Duodenal mucosa (tissue), 2 donors: ENCODE measurements around the gene CDC73.
A peak's percentile ranks its signal among the peaks of the same experiment; 100 is the strongest.

Experiments
- H3K27ac ChIP-seq: one replicate; pipeline ENCODE4 v1.7.0; 2013; ENCODE audit warnings: low read depth, low read length
- H3K27me3 ChIP-seq, 2 donors: one replicate each; pipeline ENCODE4 v1.7.0; 2013; ENCODE audit warnings: low read length in 2 of 2, control low read depth in 1 of 2; ENCODE audit not compliant: insufficient read depth in 2 of 2, control insufficient read depth in 1 of 2
- H3K36me3 ChIP-seq, 2 donors: one replicate each; pipeline ENCODE4 v1.7.0; 2013; ENCODE audit warnings: low read length in 2 of 2, control low read depth in 1 of 2; ENCODE audit not compliant: insufficient read depth in 2 of 2, control insufficient read depth in 1 of 2
- H3K4me1 ChIP-seq, 2 donors: one replicate each; pipeline ENCODE4 v1.7.0; 2013; ENCODE audit warnings: low read length in 2 of 2, control low read depth in 1 of 2; ENCODE audit not compliant: insufficient read depth in 2 of 2, control insufficient read depth in 1 of 2
- H3K4me3 ChIP-seq, 2 donors: one replicate each; pipeline ENCODE4 v1.7.0; 2013; ENCODE audit warnings: low read length in 2 of 2, low read depth in 1 of 2
- H3K9ac ChIP-seq, 2 donors: one replicate each; pipeline ENCODE4 v1.7.0; 2013; ENCODE audit warnings: low read length in 2 of 2, low read depth in 1 of 2
- H3K9me3 ChIP-seq, 2 donors: one replicate each; pipeline ENCODE4 v1.7.0; 2013; ENCODE audit warnings: low read length in 2 of 2, control low read depth in 1 of 2; ENCODE audit not compliant: control insufficient read depth in 1 of 2

The CDC73 gene

DNA sequence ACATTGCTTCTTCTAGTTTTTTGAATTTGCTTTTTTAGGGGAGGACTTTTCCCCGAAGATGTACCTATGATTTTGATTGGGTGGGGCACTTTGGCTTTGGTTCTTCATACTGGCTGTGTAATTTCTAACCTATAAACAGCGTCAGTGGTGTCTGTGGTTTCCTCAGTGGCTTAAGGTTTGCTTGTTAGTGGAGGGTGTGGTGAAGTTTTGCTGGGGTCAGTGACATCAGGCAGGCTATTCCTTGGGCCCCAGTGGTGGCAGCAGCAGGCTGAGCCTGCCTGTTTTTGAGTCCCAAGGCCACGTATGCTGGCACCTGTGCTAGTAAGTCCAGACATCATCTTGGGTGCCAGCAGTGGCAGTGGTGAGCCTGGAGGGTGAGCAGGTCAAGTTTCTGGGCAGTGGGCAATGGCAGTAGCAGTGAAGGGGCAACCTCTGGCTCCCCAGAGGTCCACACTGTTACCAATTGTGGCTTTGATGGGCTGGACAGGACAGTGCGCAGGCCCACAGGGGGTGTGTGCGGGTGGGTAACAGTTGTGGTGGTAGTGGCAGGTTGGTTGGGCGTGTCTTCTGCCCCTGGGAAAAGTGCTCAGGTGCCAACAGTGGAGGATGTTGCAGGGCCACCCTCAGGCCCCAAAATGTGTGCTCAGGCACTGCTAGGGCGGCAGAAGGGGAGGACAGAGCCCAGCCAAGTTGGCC is 119.4 kb downstream of the CDC73 start:
- no peak overlapping the region for H3K9ac ChIP-seq
- no peaks in the 10 kb centered on the region for H3K4me1 ChIP-seq
- no peak overlapping the region for H3K27ac ChIP-seq
- no peaks in the 10 kb centered on the region for H3K27me3 ChIP-seq
- H3K36me3 ChIP-seq: peaks cover 3 to 4% of the 10 kb centered on the region in 2 donors
- no peak overlapping the region for H3K4me3 ChIP-seq
- no peaks in the 10 kb centered on the region for H3K9me3 ChIP-seq

DNA sequence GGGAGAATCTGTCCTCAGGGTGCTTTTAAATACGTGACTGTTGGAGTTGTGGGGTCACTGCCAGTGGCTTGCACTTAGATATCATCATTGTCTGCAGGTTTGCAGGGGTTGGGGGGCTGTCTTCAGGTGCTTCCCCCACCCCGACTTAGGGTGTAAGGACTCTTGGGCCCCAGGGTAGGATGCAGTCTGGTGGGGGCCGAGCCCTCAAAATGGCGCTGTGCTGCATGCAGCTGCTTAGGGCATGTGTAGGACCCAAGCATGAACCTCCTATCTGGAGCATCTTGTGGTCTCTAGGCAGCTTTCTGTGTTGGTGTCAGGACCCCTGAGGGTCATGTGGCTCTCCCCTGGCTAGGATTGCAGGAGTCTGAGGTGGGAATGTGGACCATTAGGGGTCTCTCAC is 120.2 kb downstream of the CDC73 start:
- Histone ChIP-seq H3K27ac (no peak overlapping the region), H3K36me3 (peaks cover 3 to 4% of the 10 kb centered on the region in 2 donors), H3K9ac (no peak overlapping the region), H3K4me3 (no peak overlapping the region), H3K4me1 (no peaks in the 10 kb centered on the region), H3K9me3 (no peaks in the 10 kb centered on the region), H3K27me3 (no peaks in the 10 kb centered on the region)

DNA sequence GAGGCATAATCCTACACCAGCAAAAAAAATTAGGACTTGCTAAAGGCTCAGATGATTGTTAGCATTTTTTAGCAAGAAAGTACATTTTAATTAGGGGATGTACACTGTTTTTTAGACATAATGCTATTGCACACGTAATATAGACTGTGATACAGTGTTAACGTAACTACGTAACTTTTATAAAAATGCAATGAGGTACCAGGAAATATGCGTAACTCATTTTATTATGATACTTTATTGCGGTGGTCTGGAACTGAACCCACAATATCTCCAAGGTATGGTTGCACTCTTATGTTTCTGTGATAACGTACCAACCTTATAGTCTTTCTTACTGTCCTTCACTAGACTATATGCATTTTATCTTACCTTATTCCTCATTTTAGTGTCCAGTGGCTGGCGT is 127.4 kb downstream of the CDC73 start:
- Histone ChIP-seq H3K27ac (no peak overlapping the region), H3K36me3 (peaks cover 6 to 9% of the 10 kb centered on the region in 2 donors)

DNA sequence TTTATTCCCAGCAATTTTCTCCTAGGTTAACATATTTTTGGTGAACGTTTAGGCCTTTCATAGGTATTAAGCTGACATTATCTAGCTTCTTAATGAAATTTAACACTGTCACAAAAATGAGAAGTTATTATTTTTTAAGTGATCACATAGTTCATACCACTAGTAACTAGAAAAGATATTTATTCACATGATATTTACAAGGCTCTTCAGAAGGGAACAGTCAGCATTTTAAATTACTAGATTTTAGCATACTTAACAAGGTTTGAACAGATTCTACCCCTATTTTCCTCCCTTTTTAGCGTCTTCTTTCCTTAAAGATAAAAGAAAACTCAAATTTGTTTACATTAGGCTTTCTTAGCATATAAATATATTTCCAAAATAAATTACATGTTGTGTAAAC is 130.1 kb downstream of the CDC73 start:
- Histone ChIP-seq H3K9me3 (peaks cover 7 to 16% of the 10 kb centered on the region in 2 donors), H3K9ac (no peak overlapping the region), H3K36me3 (peaks cover 6 to 9% of the 10 kb centered on the region in 2 donors), H3K27me3 (no peaks in the 10 kb centered on the region), H3K4me1 (no peaks in the 10 kb centered on the region), H3K4me3 (no peak overlapping the region), H3K27ac (no peak overlapping the region)

More for the DNA sequence above, 127.4 kb downstream of the CDC73 start:
- no peaks in the 10 kb centered on the region for H3K27me3 ChIP-seq
- no peaks in the 10 kb centered on the region for H3K4me1 ChIP-seq
- H3K9ac ChIP-seq: no peak overlapping the region
- H3K4me3 ChIP-seq: no peak overlapping the region
- H3K9me3 ChIP-seq: peaks cover 7 to 16% of the 10 kb centered on the region in 2 donors

DNA sequence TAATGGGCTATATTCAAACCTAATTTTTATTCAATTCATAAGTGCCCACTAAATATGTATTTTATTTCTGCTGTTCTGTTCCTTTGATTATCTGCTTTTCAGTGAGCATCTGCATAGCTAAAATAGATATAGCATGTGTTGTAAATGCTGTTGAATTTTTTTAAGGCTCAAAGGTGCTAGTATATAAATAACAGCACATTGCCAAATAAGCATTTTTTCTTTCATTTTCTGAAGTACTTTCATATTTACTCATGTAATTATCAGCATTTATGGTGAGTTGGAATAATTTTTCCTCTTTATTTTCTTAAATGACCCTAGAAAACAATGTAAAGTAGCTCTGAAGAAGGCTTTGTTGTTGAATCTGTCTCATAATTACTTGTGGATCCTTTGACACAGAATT is 134.2 kb downstream of the CDC73 start:
- H3K4me1 ChIP-seq: peaks cover 0 to 17% of the 10 kb centered on the region in 2 donors
- no peak overlapping the region for H3K27ac ChIP-seq
- H3K4me3 ChIP-seq: no peak overlapping the region
- no peak overlapping the region for H3K9ac ChIP-seq
- H3K27me3 ChIP-seq: no peaks in the 10 kb centered on the region
- H3K36me3 ChIP-seq: peaks cover 0 to 12% of the 10 kb centered on the region in 2 donors
- H3K9me3 ChIP-seq: no peaks in the 10 kb centered on the region

DNA sequence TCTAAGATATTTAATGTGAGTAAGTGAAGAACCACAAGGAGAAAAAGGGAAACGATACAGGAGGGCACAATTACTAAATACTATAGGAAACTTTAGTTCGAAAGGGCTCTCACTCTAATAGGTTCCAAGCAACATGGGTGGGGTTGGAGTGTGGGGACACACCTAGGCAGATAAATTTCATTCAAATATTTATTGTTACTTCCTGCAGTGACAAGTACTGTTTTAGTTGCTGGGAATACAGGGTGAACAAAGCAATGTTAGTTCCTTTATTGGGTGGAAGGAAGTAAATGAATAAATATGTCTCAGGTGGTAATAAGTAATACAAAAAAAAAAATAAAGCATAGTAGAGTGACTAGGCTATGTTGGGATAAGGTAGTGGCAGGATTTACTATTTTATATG is 137.8 kb downstream of the CDC73 start:
- Histone ChIP-seq H3K9me3 (no peaks in the 10 kb centered on the region), H3K4me1 (peaks cover 0 to 17% of the 10 kb centered on the region in 2 donors), H3K4me3 (no peak overlapping the region), H3K36me3 (peaks cover 0 to 12% of the 10 kb centered on the region in 2 donors), H3K27ac (no peak overlapping the region), H3K27me3 (no peaks in the 10 kb centered on the region), H3K9ac (peak overlapping the region in 1 of 2 donors; percentile 16)

DNA sequence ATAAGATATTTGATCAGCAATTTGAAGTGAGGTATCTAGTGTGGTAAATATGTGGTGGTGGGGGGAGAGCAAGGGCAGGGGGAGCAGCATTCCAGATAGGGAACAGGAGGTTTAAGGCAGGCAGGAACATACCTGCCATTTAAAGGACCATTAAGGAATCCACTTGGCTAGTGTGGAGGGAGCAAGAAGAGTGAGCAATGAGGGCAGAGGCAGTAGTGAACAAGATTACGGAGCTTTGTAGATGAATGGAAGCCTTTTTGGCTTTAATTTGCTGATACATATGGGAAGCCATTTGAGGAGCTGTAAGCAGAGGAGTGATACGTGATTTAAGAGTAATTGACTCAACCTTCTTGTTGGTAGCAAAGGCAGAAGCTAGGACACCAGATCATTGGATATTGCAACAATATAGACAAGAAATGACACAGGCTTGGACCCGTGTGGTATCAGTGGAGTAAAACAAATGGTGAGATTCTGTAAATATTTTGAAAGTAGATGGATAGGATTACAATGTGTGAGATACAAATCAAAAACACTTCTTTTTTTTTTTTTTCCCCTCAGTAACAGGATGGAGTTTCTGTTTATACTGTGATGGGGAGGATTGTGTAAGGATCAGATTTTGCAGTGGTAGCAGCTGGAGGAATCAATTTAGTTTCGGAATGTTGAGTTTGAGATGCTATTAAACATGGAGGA is 138.4 kb downstream of the CDC73 start:
- H3K9me3 ChIP-seq: no peaks in the 10 kb centered on the region
- H3K27me3 ChIP-seq: no peaks in the 10 kb centered on the region
- H3K4me1 ChIP-seq: peaks cover 0 to 17% of the 10 kb centered on the region in 2 donors
- no peak overlapping the region for H3K27ac ChIP-seq
- H3K9ac ChIP-seq: peak overlapping the region in 1 of 2 donors; percentile 16
- H3K36me3 ChIP-seq: peaks cover 0 to 12% of the 10 kb centered on the region in 2 donors
- H3K4me3 ChIP-seq: no peak overlapping the region

DNA sequence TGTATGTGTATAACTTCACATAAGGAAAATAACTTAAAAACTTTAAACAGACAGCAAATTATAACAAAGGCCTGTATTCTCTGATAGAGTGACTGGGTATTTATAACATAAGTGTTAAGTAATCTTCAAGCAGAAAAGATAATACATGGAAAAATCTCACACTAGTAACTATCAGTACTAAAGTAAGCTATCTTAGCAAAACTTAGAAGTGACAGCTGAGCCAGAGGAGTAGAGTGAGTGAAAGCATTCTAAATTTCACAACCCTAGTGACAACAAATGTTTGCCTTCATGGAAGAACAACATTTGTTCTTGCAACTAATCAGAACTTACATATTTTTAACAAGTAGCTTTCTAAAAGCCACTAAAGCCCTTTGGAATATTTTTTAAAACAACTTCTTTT is 139.1 kb downstream of the CDC73 start:
- no peaks in the 10 kb centered on the region for H3K27me3 ChIP-seq
- H3K9ac ChIP-seq: no peak overlapping the region
- no peak overlapping the region for H3K4me3 ChIP-seq
- peaks cover 0 to 17% of the 10 kb centered on the region in 2 donors for H3K4me1 ChIP-seq
- H3K27ac ChIP-seq: no peak overlapping the region
- H3K9me3 ChIP-seq: no peaks in the 10 kb centered on the region
- peaks cover 3 to 12% of the 10 kb centered on the region in 2 donors for H3K36me3 ChIP-seq

DNA sequence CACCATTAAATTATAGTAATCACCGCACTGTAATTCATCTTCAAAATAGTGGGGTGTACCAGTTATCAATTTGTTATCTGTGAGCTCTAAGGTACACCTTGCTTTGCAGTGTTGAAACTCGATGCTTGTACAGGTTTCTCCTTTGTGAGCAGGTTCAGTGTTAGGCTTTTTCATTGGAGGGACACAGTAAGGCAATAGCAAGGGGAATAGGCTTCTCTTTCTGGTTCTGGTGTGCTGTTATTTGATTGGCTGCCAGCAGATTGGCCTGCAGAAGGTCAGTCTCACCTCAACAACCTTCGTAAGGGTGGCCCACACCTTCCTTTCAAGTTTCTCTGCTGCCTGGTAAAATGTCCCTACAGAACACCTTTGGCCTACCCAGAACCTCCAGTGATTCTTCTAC is 140.8 kb downstream of the CDC73 start:
- peaks cover 5 to 12% of the 10 kb centered on the region in 2 donors for H3K36me3 ChIP-seq
- no peak overlapping the region for H3K27ac ChIP-seq

DNA sequence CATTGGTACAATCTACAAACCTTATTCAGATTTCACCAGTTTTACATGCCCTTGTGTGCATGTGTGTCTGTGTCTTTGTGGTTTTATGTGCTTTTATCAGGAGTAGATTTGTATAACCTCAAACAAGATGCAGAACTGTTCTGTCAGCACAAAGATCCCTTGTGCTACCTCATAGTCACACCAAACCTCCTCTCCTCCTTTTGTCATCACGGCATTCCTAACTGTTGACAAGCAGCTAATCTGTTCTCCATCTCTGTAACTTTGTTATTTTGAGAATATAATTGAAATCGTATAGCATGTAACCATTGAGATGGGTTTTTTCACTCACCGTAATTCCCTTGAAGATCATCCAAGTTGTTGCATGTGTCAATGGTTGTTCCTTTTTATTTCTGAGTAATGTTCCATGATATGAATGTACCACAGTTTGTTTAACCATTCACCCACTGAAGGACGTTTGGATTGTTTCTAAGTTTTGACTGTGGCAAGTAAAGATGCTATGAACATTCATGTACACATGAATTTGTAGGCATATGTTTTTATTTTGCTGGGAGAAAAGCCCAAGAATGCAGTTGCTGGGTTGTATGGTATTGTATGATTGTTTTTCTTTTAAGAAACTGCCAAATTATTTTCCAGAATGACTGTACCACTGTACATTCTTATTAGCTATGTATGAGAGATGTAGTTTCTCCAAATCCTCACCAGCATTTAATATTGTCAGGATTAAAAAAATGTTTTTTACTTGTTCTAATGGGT is 142.7 kb downstream of the CDC73 start:
- Histone ChIP-seq H3K36me3 (peaks cover 0 to 5% of the 10 kb centered on the region in 2 donors), H3K4me3 (no peak overlapping the region), H3K4me1 (peaks cover 0 to 13% of the 10 kb centered on the region in 2 donors), H3K9me3 (no peaks in the 10 kb centered on the region), H3K27me3 (no peaks in the 10 kb centered on the region), H3K9ac (no peak overlapping the region), H3K27ac (no peak overlapping the region)

More for the DNA sequence above, 140.8 kb downstream of the CDC73 start:
- H3K27me3 ChIP-seq: no peaks in the 10 kb centered on the region
- H3K4me3 ChIP-seq: no peak overlapping the region
- no peaks in the 10 kb centered on the region for H3K9me3 ChIP-seq
- peaks cover 0 to 17% of the 10 kb centered on the region in 2 donors for H3K4me1 ChIP-seq
- H3K9ac ChIP-seq: no peak overlapping the region
